Activated T-helper 1 cell treated with anti-CD3 and anti-CD28 coated beads, Interleukin-12 subunit alpha, Interleukin-12 subunit beta, Interleukin-2, Interleukin-4 antibody, amounts not matched to agents 30 ng/mL and 10 ng/mL and 1 ng/mL, durations not matched to agents 14 hours and 24 hours and 36 hours (primary cell): ENCODE results near the gene PRAMEF15. TPM values are rescaled to one million over a fixed set of nuclear protein-coding genes. Genes with fewer than 3 reads are reported as not detected.
"Not testable (repeated sequence)": the region's sequence is repeated elsewhere in the genome, so short reads cannot be mapped to it uniquely, and the experiment has no call there.

ENCODE experiments used
- DNase-seq: peaks from one replicate; pipeline ENCODE4 v3.0.0; 2021; ENCODE audit warnings: low spot score
- H3K27ac Mint-ChIP-seq: one replicate; pipeline ENCODE4 v1.8.0; 2021; ENCODE audit warnings: mild to moderate bottlenecking, mixed read lengths
- H3K27me3 Mint-ChIP-seq: one replicate; pipeline ENCODE4 v1.8.0; 2022; ENCODE audit warnings: mild to moderate bottlenecking, moderate library complexity, mixed read lengths; ENCODE audit not compliant: insufficient read depth
- H3K36me3 Mint-ChIP-seq: one replicate; pipeline ENCODE4 v1.8.0; 2021; ENCODE audit warnings: low read depth, mixed read lengths
- H3K4me1 Mint-ChIP-seq: one replicate; pipeline ENCODE4 v1.8.0; 2021; ENCODE audit warnings: low read depth, mixed read lengths
- H3K4me3 Mint-ChIP-seq: one replicate; pipeline ENCODE4 v1.8.0; 2021; ENCODE audit warnings: mild to moderate bottlenecking, moderate library complexity, mixed read lengths
- H3K9me3 Mint-ChIP-seq: one replicate; pipeline ENCODE4 v1.8.0; 2021; ENCODE audit warnings: mixed read lengths
- intact Hi-C: fragments of 100-400 bp; cut with micrococcal nuclease; formaldehyde crosslinking; loops from one replicate; pipeline ENCODE4 v1.15.1; 2024
- total RNA-seq: library from RNA; stranded (reverse); gene quantifications from 2 replicates; pipeline ENCODE4 v1.2.3, GENCODE V29; 2022

PRAMEF15 gene
- total RNA-seq, result not detected in 2 replicates

- H3K4me3 Mint-ChIP-seq, H3K27ac Mint-ChIP-seq, DNase-seq, H3K9me3 Mint-ChIP-seq, H3K27me3 Mint-ChIP-seq, H3K4me1 Mint-ChIP-seq, H3K36me3 Mint-ChIP-seq, intact Hi-C loops: not testable (repeated sequence)
Observed at GRCh38 chr1:13315281-13315680, at the start of gene PRAMEF15. Gene PRAMEF15 (plus strand): TSS chr1:13315581. CDS start chr1:13318408, 2,827 bp downstream.

- H3K4me3 Mint-ChIP-seq, H3K27me3 Mint-ChIP-seq, H3K4me1 Mint-ChIP-seq, DNase-seq, H3K9me3 Mint-ChIP-seq, H3K36me3 Mint-ChIP-seq, intact Hi-C loops, H3K27ac Mint-ChIP-seq: not testable (repeated sequence)
Observed at GRCh38 chr1:13277016-13277415, 38.4 kb upstream of the PRAMEF15 start.

- DNase-seq, H3K4me1 Mint-ChIP-seq, H3K4me3 Mint-ChIP-seq, H3K9me3 Mint-ChIP-seq, H3K36me3 Mint-ChIP-seq, H3K27ac Mint-ChIP-seq, H3K27me3 Mint-ChIP-seq, intact Hi-C loops: not testable (repeated sequence)
Observed at GRCh38 chr1:13279617-13280016, 35.8 kb upstream of the PRAMEF15 start.

- H3K36me3 Mint-ChIP-seq, H3K4me1 Mint-ChIP-seq, H3K4me3 Mint-ChIP-seq, H3K27ac Mint-ChIP-seq, H3K27me3 Mint-ChIP-seq, intact Hi-C loops, DNase-seq, H3K9me3 Mint-ChIP-seq: not testable (repeated sequence)
Observed at GRCh38 chr1:13285037-13285436, 30.3 kb upstream of the PRAMEF15 start, which contains the start of gene PRAMEF8. Gene PRAMEF8 (minus strand): TSS chr1:13285137. CDS start chr1:13284091, 1,046 bp downstream.

- H3K27me3 Mint-ChIP-seq, H3K27ac Mint-ChIP-seq, H3K4me3 Mint-ChIP-seq, H3K9me3 Mint-ChIP-seq, H3K36me3 Mint-ChIP-seq, H3K4me1 Mint-ChIP-seq, DNase-seq, intact Hi-C loops: not testable (repeated sequence)
Observed at GRCh38 chr1:13289030-13289429, 26.4 kb upstream of the PRAMEF15 start.

- intact Hi-C loops, H3K4me3 Mint-ChIP-seq, H3K9me3 Mint-ChIP-seq, H3K4me1 Mint-ChIP-seq, H3K27ac Mint-ChIP-seq, DNase-seq, H3K27me3 Mint-ChIP-seq, H3K36me3 Mint-ChIP-seq: not testable (repeated sequence)
Observed at GRCh38 chr1:13297216-13297931, 18.0 kb upstream of the PRAMEF15 start.

- intact Hi-C loops, H3K27me3 Mint-ChIP-seq, H3K4me3 Mint-ChIP-seq, DNase-seq, H3K4me1 Mint-ChIP-seq, H3K27ac Mint-ChIP-seq, H3K9me3 Mint-ChIP-seq, H3K36me3 Mint-ChIP-seq: not testable (repeated sequence)
Observed at GRCh38 chr1:13298699-13299098, 16.7 kb upstream of the PRAMEF15 start.

GRCh38 chr1:13302197-13302596, 13.2 kb upstream of the PRAMEF15 start:
- H3K4me3 Mint-ChIP-seq, H3K27me3 Mint-ChIP-seq, H3K9me3 Mint-ChIP-seq, H3K4me1 Mint-ChIP-seq, DNase-seq, H3K27ac Mint-ChIP-seq, H3K36me3 Mint-ChIP-seq, intact Hi-C loops: not testable (repeated sequence)

GRCh38 chr1:13303239-13303638, 12.1 kb upstream of the PRAMEF15 start, which contains the start of gene PRAMEF33:
Gene PRAMEF33 (plus strand): TSS chr1:13303539. CDS start chr1:13305955, 2,416 bp downstream.
- intact Hi-C loops, result not testable (repeated sequence)

GRCh38 chr1:13342496-13342895, 27.1 kb downstream of the PRAMEF15 start:
- H3K4me1 Mint-ChIP-seq, H3K27ac Mint-ChIP-seq, H3K27me3 Mint-ChIP-seq, H3K36me3 Mint-ChIP-seq, H3K4me3 Mint-ChIP-seq, DNase-seq, H3K9me3 Mint-ChIP-seq, intact Hi-C loops: not testable (repeated sequence)

More at GRCh38 chr1:13303239-13303638, 12.1 kb upstream of the PRAMEF15 start, which contains the start of gene PRAMEF33:
- H3K27me3 Mint-ChIP-seq, H3K4me1 Mint-ChIP-seq, H3K27ac Mint-ChIP-seq, H3K4me3 Mint-ChIP-seq, H3K36me3 Mint-ChIP-seq, DNase-seq, H3K9me3 Mint-ChIP-seq: not testable (repeated sequence)

GRCh38 chr1:13347034-13347433, 31.7 kb downstream of the PRAMEF15 start, which contains the start of gene PRAMEF14:
Gene PRAMEF14 (minus strand): TSS chr1:13347134. CDS start chr1:13345314, 1,820 bp downstream.
- H3K36me3 Mint-ChIP-seq, DNase-seq, H3K4me3 Mint-ChIP-seq, H3K9me3 Mint-ChIP-seq, H3K27me3 Mint-ChIP-seq, H3K4me1 Mint-ChIP-seq, intact Hi-C loops, H3K27ac Mint-ChIP-seq: not testable (repeated sequence)

GRCh38 chr1:13353476-13353875, 38.1 kb downstream of the PRAMEF15 start:
- H3K4me3 Mint-ChIP-seq, H3K36me3 Mint-ChIP-seq, DNase-seq, intact Hi-C loops, H3K27ac Mint-ChIP-seq, H3K9me3 Mint-ChIP-seq, H3K4me1 Mint-ChIP-seq, H3K27me3 Mint-ChIP-seq: not testable (repeated sequence)

GRCh38 chr1:13354475-13354874, 39.1 kb downstream of the PRAMEF15 start:
- intact Hi-C loops, result not testable (repeated sequence)

More at GRCh38 chr1:13354475-13354874, 39.1 kb downstream of the PRAMEF15 start:
- not testable (repeated sequence) for H3K4me1 Mint-ChIP-seq, H3K9me3 Mint-ChIP-seq, H3K27me3 Mint-ChIP-seq, H3K27ac Mint-ChIP-seq, H3K4me3 Mint-ChIP-seq, H3K36me3 Mint-ChIP-seq, DNase-seq
